VCaP (cell line): ENCODE data around the gene MGAT5B.
"Not testable (repeated sequence)": the region's sequence is repeated elsewhere in the genome, so short reads cannot be mapped to it uniquely, and the experiment has no call there.

Source experiments
- H3K27ac ChIP-seq: fragments of 450-650 bp; 2 replicates; pipeline ENCODE4 v1.5.1; 2017
- TF ChIP-seq, protein P1 (sequence below): fragments of 450-650 bp; conservative IDR thresholded peaks from 2 replicates; pipeline ENCODE4 v1.5.1; 2017; ENCODE audit warnings: mild to moderate bottlenecking, moderate library complexity

Gene MGAT5B

DNA sequence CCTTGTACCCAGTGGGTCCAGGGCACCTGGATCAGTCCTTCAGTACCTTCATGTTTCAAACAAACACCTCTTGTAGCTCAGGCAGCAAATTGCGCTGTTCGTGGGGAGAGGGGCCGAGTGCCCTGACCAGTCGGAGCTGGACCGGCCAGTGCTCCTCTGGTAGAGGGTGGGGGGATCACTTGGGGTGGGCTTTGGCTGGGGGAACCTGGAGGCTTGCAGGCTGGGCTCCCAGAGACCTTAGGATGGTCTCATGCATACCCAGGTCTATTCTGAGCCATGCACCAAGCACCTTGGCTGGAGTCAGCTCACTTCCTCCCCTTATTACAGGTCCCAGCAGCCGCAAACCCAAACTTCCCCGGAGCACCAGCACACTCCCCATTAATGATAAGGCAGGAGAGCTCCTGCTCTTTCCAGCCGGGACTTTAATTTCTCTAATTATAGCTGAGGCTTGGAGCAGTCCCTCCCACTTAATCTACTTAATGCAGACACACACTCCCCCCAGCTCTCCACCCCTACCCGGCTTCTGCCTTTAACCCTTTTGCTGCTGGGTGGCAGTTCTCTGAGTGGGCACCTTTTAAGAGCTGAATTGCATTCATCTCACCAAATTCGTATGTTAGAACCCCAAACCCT, 26.3 kb upstream of the MGAT5B start:
- H3K27ac ChIP-seq, result peak overlapping the region; percentile 36; the same call in 1 of the 2 replicates
- TF ChIP-seq, protein P1, sequence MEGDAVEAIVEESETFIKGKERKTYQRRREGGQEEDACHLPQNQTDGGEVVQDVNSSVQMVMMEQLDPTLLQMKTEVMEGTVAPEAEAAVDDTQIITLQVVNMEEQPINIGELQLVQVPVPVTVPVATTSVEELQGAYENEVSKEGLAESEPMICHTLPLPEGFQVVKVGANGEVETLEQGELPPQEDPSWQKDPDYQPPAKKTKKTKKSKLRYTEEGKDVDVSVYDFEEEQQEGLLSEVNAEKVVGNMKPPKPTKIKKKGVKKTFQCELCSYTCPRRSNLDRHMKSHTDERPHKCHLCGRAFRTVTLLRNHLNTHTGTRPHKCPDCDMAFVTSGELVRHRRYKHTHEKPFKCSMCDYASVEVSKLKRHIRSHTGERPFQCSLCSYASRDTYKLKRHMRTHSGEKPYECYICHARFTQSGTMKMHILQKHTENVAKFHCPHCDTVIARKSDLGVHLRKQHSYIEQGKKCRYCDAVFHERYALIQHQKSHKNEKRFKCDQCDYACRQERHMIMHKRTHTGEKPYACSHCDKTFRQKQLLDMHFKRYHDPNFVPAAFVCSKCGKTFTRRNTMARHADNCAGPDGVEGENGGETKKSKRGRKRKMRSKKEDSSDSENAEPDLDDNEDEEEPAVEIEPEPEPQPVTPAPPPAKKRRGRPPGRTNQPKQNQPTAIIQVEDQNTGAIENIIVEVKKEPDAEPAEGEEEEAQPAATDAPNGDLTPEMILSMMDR, result no peak

DNA sequence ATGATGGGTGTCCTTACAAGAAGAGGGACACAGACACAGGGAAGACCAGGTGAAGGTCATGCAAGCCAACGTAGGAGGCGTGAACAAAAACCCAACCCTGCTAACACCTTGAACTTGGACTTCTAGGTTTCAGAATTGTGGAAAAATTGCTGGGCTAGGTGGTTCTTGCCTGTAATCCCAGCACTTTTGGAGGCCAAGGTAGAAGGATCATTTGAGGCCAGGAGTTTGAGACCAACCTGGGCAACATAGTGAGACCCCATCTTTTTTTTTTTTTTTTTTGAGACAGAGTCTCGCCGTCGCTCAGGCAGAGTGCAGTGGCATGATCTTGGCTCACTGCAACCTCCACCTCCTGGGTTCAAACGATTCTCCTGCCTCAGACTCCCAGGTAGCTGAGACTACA, 25.1 kb upstream of the MGAT5B start:
- not testable (repeated sequence) for H3K27ac ChIP-seq

DNA sequence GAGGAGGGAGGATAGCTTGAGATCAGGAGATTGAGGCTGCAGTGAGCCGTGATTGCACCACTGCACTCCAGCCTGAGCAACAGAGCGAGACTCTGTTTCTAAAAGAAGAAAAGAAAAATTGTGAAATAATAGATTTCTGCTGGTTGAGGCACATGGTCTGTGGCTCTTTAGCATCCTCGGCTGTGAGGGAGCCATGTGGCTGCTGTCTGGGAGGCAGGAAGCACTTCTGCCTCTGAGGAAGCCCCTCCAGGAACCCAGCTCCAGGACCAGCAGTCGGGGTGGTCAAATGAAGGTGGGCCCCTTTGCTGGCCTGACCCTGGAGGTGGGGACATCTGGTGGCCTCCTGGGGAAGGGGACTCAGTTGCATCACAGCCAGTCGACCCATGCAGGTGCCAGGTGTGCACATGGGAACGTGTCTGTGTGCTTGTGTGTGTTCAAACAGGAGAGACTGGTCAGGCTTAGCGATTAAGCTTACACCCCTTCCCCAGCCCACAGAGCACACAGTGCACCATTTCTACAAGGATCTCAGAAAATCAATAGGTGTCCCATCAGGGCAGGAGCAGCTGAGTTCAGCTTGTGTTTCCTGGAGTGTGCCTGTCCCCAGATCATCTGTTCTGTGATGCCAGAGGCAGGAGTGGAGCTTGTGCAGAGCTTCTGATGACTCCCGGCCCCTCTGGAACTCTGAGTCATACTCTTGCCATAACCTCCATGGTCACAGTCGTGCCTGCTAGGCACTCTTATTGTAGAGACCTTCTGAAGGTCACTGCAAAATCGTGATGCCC, 24.3 kb upstream of the MGAT5B start:
- peak overlapping the region; percentile 31; the same call in 1 of the 2 replicates for H3K27ac ChIP-seq
- TF ChIP-seq, protein P1, result peak; percentile 37

DNA sequence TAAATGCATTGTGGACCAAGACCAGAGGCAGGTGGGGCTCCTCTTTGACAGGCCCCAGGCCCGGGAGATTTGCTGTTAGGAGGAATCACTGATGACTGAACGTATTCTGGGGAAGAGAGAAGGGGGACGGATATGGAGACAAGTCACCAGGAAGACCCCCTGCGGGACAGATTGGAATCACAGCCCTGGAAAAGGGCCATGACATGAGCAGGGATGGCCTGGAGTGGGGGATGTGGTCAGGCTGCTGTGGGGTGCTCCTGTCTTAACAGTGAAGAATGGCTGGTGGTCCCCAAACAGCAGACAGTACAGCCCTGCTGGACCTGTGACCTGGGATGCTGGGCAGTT, 23.7 kb upstream of the MGAT5B start:
- peak overlapping the region; percentile 31; the same call in 1 of the 2 replicates for H3K27ac ChIP-seq
- TF ChIP-seq, protein P1, result no peak

DNA sequence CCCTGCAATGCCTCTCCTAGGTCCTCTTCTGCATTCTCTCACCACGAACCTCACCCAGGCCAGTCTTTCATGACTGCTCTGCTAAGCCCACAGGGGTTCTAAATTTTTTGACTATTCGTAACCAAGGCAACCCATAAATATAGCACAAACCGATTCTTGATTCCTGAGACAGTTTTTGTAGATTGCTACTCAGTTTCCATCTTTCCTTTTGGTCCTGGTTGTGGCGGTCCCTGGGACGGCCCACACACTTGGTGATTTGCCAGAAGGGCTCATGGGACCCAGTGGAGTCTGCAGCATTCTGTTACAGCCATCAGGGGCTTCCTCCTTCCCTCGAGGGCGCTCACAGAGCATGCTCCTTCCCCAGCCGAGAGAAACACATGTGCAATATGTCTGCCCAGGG, 23.4 kb upstream of the MGAT5B start:
- TF ChIP-seq, protein P1, result no peak
- H3K27ac ChIP-seq, result peak overlapping the region; percentile 31; the same call in 1 of the 2 replicates

DNA sequence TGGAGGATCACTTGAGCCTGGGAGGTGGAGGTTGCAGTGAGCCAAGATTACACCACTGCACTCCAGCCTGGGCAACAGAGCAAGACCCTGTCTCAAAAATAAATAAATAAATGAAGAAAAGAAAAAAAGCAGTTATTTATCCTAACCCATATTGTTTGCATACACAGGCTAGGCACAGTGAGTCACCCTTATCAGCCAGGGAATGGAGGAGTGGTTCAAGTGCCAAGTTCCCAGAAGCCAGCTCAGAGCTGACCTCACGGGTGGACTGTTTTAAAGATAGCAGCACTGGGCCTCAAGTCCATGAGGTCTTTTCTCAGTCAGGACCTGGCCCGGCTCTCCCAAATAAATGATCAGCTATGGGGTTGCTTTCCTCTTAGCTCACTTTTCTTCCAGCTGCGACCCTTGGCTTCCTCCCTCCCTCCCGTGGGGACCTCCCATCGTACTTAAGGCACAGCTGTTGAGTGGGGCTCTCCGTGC, 22.6 kb upstream of the MGAT5B start:
- TF ChIP-seq, protein P1, result no peak
- no peak overlapping the region for H3K27ac ChIP-seq

DNA sequence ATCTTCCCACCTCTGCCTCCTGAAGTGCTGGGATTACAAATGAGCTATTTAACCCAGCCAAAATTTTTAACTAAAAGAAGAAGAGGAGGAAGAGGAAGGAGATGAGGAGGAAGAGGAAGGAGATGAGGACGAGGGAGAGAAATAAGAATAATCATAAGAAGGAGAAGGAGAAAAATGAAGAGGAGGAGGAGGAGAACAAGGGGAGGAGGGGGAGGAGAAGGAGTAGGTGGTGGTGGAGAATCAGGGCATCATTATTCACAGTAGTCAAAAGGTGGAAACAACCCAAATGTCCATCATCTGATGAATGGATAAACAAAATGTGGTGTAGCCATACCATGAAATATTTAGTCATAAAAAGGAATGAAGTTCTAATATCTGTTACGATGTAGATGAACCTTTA, 21.2 kb upstream of the MGAT5B start:
- TF ChIP-seq, protein P1, result no peak
- no peak overlapping the region for H3K27ac ChIP-seq

DNA sequence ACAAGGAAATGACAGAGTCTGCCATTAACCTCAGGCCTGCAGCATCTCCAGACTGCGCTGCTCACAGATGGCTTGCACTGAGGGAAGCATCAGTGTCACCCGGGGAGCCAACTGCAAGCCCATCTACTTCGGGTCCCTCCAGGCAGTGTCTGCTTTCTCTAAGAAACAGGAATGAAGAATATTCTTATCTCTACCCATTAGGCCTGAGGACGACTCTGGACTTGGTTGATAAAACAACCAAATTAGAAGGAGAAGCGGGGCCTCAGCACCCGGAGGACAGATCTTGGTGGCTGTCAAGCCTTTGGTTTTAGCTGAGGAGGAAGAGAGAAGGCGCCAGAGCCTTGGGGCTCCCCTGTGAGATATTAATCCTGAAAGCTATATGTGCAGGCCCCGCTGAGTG, 19.5 kb upstream of the MGAT5B start:
- TF ChIP-seq, protein P1, result no peak
- no peak overlapping the region for H3K27ac ChIP-seq

DNA sequence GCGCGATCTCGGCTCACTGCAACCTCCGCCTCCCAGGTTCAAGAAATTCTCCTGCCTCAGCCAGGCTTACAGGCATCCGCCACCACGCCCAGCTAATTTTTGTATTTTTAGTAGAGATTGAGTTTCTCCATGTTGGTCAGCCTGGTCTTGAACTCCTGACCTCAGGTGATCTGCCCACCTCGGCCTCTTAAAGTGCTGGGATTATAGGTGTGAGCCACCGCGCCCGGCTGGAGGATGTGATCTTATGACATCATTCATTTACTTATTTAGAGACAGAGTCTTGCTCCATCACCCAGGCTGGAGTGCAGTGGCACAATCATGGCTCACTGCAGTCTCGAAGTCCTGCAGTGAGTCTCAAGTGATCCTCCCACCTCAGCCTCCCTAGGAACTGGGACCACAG, 19.0 kb upstream of the MGAT5B start:
- not testable (repeated sequence) for H3K27ac ChIP-seq
